Hepatocyte (in vitro differentiated cells): ENCODE measurements around the gene CES3. TPM values are rescaled to one million over a fixed set of nuclear protein-coding genes. Genes with fewer than 3 reads are reported as not detected.
"Not testable (repeated sequence)": the region's sequence is repeated elsewhere in the genome, so short reads cannot be mapped to it uniquely, and the experiment has no call there.

Source experiments
- DNase-seq: peaks from one replicate; pipeline ENCODE4 v3.0.0-alpha.2; 2016; ENCODE audit warnings: low spot score
- H2AFZ ChIP-seq: fragments of 200-600 bp; sonication (generic); 2 replicates; pipeline ENCODE4 v1.6.0; 2016; ENCODE audit warnings: antibody characterized with exemption, mild to moderate bottlenecking
- H3K27ac ChIP-seq: fragments of 200-600 bp; sonication (generic); 2 replicates; pipeline ENCODE4 v1.5.1; 2016; ENCODE audit warnings: mild to moderate bottlenecking
- H3K27me3 ChIP-seq: fragments of 200-600 bp; sonication (generic); 2 replicates; pipeline ENCODE4 v1.6.1; 2016
- H3K36me3 ChIP-seq: fragments of 200-600 bp; sonication (generic); replicated peaks from 2 replicates; pipeline ENCODE4 v1.5.1; 2016; ENCODE audit warnings: low read depth; ENCODE audit not compliant: insufficient read depth
- H3K4me1 ChIP-seq: fragments of 200-600 bp; sonication (generic); 2 replicates; pipeline ENCODE4 v1.5.1; 2016; ENCODE audit warnings: mild to moderate bottlenecking, moderate library complexity; ENCODE audit not compliant: insufficient read depth
- H3K4me2 ChIP-seq: fragments of 200-600 bp; sonication (generic); 2 replicates; pipeline ENCODE4 v1.6.0; 2016
- H3K4me3 ChIP-seq: fragments of 200-600 bp; sonication (generic); 2 replicates; pipeline ENCODE4 v1.5.1; 2016; ENCODE audit warnings: mild to moderate bottlenecking
- H3K79me2 ChIP-seq: fragments of 200-600 bp; sonication (generic); 2 replicates; pipeline ENCODE4 v1.6.0; 2017; ENCODE audit warnings: mild to moderate bottlenecking
- H3K9me2 ChIP-seq: fragments of 200-600 bp; sonication (generic); replicated peaks from 2 replicates; pipeline ENCODE4 v1.6.0; 2017; ENCODE audit warnings: mild to moderate bottlenecking; ENCODE audit not compliant: insufficient read depth
- H3K9me3 ChIP-seq: fragments of 200-600 bp; sonication (generic); 2 replicates; pipeline ENCODE4 v1.5.1; 2016; ENCODE audit warnings: low read depth, mild to moderate bottlenecking
- H4K20me1 ChIP-seq: fragments of 200-600 bp; sonication (generic); 2 replicates; pipeline ENCODE4 v1.6.0; 2016; ENCODE audit warnings: mild to moderate bottlenecking; ENCODE audit not compliant: insufficient read depth, poor library complexity, severe bottlenecking
- CTCF ChIP-seq: fragments of 200-600 bp; sonication (generic); IDR thresholded peaks from 2 replicates; pipeline ENCODE4 v1.5.1; 2016; ENCODE audit warnings: antibody characterized with exemption, mild to moderate bottlenecking; ENCODE audit not compliant: poor library complexity
- EZH2 ChIP-seq: fragments of 200-600 bp; sonication (generic); IDR thresholded peaks from 2 replicates; pipeline ENCODE4 v1.6.1; 2016; ENCODE audit warnings: antibody characterized with exemption, mild to moderate bottlenecking, borderline replicate concordance
- EZH2phosphoT487 ChIP-seq: fragments of 200-600 bp; sonication (generic); IDR thresholded peaks from one replicate; pipeline ENCODE4 v1.6.1; 2018; ENCODE audit warnings: antibody characterized with exemption, mild to moderate bottlenecking, low read depth, moderate library complexity; ENCODE audit not compliant: unreplicated experiment, severe bottlenecking
- WGBS: methylation state at CpG from one replicate; pipeline ENCODE4 v1.1.6; 2016; ENCODE audit warnings: low lambda C conversion rate; ENCODE audit errors: missing lambda C conversion rate; 5-methylcytosine and 5-hydroxymethylcytosine counted together
- polyA plus RNA-seq: library from polyadenylated mRNA; unstranded; fragments of >200 nt; fragmentation: Nextera tagmentation; extraction: Ambion mirVana; gene quantifications from 2 replicates; pipeline ENCODE4 v1.2.1, GENCODE V29; 2016
- total RNA-seq: library from RNA; depleted of rRNA; stranded (reverse); fragments of >200 nt; gene quantifications from 2 replicates; pipeline ENCODE4 v1.2.3, GENCODE V29; 2014

Gene CES3
- total and polyA plus RNA-seq, 2 experiments from 2014 or later = 1.7 to 3.8 TPM

DNA sequence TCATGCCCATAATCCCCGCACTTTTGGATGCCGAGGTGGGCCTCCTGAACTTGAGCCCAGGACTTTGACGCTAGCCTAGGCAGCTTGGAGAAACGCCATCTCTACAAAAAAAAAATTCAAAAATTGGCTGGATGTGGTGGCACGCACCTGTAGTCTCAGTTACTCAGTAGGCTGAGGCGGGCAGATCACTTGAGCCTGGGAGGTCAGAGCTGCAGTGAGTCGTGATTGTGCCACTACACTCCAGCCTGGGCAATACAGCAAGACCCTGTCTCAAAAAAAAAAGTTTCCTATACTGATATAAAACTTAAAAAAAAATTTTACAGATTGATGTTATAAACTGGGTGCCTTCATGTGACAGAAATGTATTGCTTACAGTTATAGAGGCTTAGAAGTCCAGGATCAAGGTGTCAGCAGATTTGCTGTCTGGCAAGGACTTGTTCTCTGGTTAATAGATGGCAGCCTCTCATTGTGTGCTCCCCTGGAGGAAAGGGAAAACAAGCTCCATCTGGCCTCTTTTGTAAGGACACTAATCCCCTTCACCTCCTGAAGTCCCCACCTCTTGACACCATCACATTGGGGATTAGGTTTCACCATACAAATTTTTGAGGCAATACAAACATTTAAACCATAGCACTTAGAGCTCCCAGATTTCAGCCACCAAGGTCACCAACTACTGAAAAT, 8.5 kb upstream of the CES3 start:
- Histone ChIP-seq H3K27me3 (peaks cover 8% of the 10 kb centered on the region), H3K9me3 (no peaks in the 10 kb centered on the region), H3K27ac (peak overlapping the region; percentile 95), H3K4me1 (peaks cover 38% of the 10 kb centered on the region), H3K4me2 (no peak overlapping the region), H3K9me2 (no peaks in the 10 kb centered on the region), H4K20me1 (no peaks in the 10 kb centered on the region), H3K4me3 (no peak overlapping the region), H3K79me2 (no peaks in the 10 kb centered on the region), H2AFZ (no peak overlapping the region), H3K36me3 (no peaks in the 10 kb centered on the region)
- WGBS = 93% methylated on average over 7 of the region's 7 CpGs
- DNase-seq = no peak
- TF ChIP-seq EZH2phosphoT487 (no peak), EZH2 (no peak), CTCF (no peak)

DNA sequence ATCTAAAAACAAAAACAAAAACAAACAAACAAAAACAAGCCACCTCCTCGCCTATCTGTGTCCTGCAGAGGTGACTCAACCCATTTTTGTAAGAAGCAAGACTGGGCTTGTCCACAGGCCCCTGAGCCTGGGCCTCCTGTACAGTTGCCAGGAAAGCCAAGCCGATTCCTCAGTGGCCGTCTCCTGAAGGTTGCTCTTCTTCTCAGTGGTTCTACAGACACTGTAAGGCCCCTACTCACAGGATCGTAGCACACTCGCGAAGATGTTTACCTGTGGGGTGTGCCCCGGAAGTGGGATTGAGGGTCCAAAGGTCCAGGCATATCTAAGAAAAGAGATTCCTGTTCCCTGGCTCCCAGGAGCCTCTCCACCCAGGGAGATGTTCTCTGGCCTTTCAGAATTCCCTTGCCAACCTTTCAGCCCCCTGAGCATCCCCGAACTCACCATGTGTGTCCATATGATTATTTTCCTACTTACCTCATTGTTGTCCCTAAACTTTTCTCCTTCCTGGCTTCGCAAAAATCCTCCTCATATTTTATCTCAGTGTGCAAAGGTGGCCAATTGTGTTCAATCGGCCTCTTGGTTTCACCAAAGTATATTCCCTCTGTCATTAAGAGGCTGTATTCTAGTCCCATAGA, 7.5 kb upstream of the CES3 start:
- H3K9me3 ChIP-seq = no peaks in the 10 kb centered on the region
- peaks cover 38% of the 10 kb centered on the region for H3K4me1 ChIP-seq
- no peaks in the 10 kb centered on the region for H3K36me3 ChIP-seq
- H3K4me3 ChIP-seq = no peak overlapping the region
- no peaks in the 10 kb centered on the region for H3K9me2 ChIP-seq
- TF ChIP-seq CTCF (no peak), EZH2phosphoT487 (no peak), EZH2 (no peak)
- DNase-seq = peak; percentile 72
- no peaks in the 10 kb centered on the region for H4K20me1 ChIP-seq
- no peaks in the 10 kb centered on the region for H3K79me2 ChIP-seq
- no peak overlapping the region for H2AFZ ChIP-seq
- peak overlapping the region; percentile 49 for H3K4me2 ChIP-seq
- 69% methylated on average over 10 of the region's 10 CpGs for WGBS
- peak overlapping the region; percentile 95 for H3K27ac ChIP-seq
- peaks cover 8% of the 10 kb centered on the region for H3K27me3 ChIP-seq

GRCh38 chr16:66954097-66954659, 6.9 kb upstream of the CES3 start:
- Histone ChIP-seq H3K9me2 (no peaks in the 10 kb centered on the region), H3K27ac (peak overlapping the region; percentile 95), H3K79me2 (no peaks in the 10 kb centered on the region), H3K36me3 (no peaks in the 10 kb centered on the region), H3K27me3 (peaks cover 6% of the 10 kb centered on the region), H3K9me3 (no peaks in the 10 kb centered on the region), H4K20me1 (no peaks in the 10 kb centered on the region), H3K4me2 (peak overlapping the region; percentile 49), H2AFZ (no peak overlapping the region), H3K4me1 (peaks cover 38% of the 10 kb centered on the region), H3K4me3 (no peak overlapping the region)
- TF ChIP-seq EZH2phosphoT487 (no peak), EZH2 (no peak), CTCF (peak; percentile 90)
- WGBS = 28% methylated on average over 8 of the region's 8 CpGs
- peak; percentile 86 for DNase-seq

GRCh38 chr16:66955363-66956153, 5.5 kb upstream of the CES3 start:
- H4K20me1 ChIP-seq, H3K4me3 ChIP-seq, H3K27me3 ChIP-seq, H3K36me3 ChIP-seq, H3K79me2 ChIP-seq, DNase-seq, H3K9me2 ChIP-seq, H3K9me3 ChIP-seq: not testable (repeated sequence)
- Histone ChIP-seq H3K4me1 (peaks cover 38% of the 10 kb centered on the region), H3K27ac (peak overlapping the region; percentile 86), H2AFZ (peak overlapping the region; percentile 42), H3K4me2 (peak overlapping the region; percentile 51)
- WGBS = 52% methylated on average over 17 of the region's 17 CpGs

- H3K27me3 ChIP-seq, H3K9me3 ChIP-seq, H3K79me2 ChIP-seq, H4K20me1 ChIP-seq, H3K36me3 ChIP-seq, DNase-seq, H3K4me3 ChIP-seq, H3K9me2 ChIP-seq: not testable (repeated sequence)
- Histone ChIP-seq H3K4me2 (peak overlapping the region; percentile 51), H3K27ac (peak overlapping the region; percentile 86), H3K4me1 (peaks cover 38% of the 10 kb centered on the region), H2AFZ (peak overlapping the region; percentile 42)
- WGBS = 19% methylated on average over 1 of the region's 1 CpG
Measured at GRCh38 chr16:66956154-66956457, 5.0 kb upstream of the CES3 start.
